OCI-LY7 (cell line): ENCODE measurements around the gene TTC9. TPM values are rescaled to one million over a fixed set of nuclear protein-coding genes. Genes with fewer than 3 reads are reported as not detected.

Source experiments
- BruUV-seq: library from RNA; stranded (reverse); fragments of 400-500 nt; replicated peaks from 2 replicates; lab custom pipeline; 2021; lab: Mats Ljungman, UMichigan
- CTCF ChIA-PET: fragments of 300-600 bp; sonication (Branson Sonifier 250); formaldehyde crosslinking; loops from one replicate; lab custom pipeline; 2022; ENCODE audit warnings: antibody characterized with exemption; ENCODE audit not compliant: unreplicated experiment; lab: Charles Lee
- POLR2A ChIA-PET: fragments of 300-600 bp; sonication (Branson Sonifier 250); formaldehyde crosslinking; loops from one replicate; lab custom pipeline; 2022; ENCODE audit warnings: antibody characterized with exemption; lab: Charles Lee
- DNase-seq: peaks from one replicate; pipeline ENCODE4 v3.0.0-alpha.2; 2015; ENCODE audit warnings: low spot score
- H2AFZ ChIP-seq: fragments of 200-600 bp; sonication (generic), shearing (Covaris generic); 2 replicates; pipeline ENCODE4 v1.6.1; 2014; ENCODE audit warnings: mild to moderate bottlenecking, antibody characterized with exemption, low read length, moderate library complexity
- H3K27ac ChIP-seq: fragments of 200-600 bp; sonication (generic); 2 replicates; pipeline ENCODE4 v1.5.1; 2014; ENCODE audit warnings: mixed run types, low read depth, mild to moderate bottlenecking, moderate library complexity, low read length, inconsistent platforms; ENCODE audit not compliant: poor library complexity, severe bottlenecking
- H3K36me3 ChIP-seq: fragments of 200-600 bp; sonication (generic); 2 replicates; pipeline ENCODE4 v1.6.1; 2014; ENCODE audit warnings: mild to moderate bottlenecking, antibody characterized with exemption, low read length, moderate library complexity, mixed read lengths; ENCODE audit not compliant: insufficient read depth
- H3K4me1 ChIP-seq: fragments of 200-600 bp; sonication (generic); 2 replicates; pipeline ENCODE4 v1.5.1; 2014; ENCODE audit warnings: mild to moderate bottlenecking, low read length; ENCODE audit not compliant: insufficient read depth, poor library complexity, severe bottlenecking
- H3K4me2 ChIP-seq: fragments of 200-600 bp; sonication (generic); 2 replicates; pipeline ENCODE4 v1.6.1; 2014; ENCODE audit warnings: mild to moderate bottlenecking, low read length
- H3K4me3 ChIP-seq: fragments of 200-600 bp; sonication (generic); 2 replicates; pipeline ENCODE4 v1.5.1; 2014; ENCODE audit warnings: mild to moderate bottlenecking, low read depth, low read length; ENCODE audit not compliant: poor library complexity, severe bottlenecking
- H3K79me2 ChIP-seq: fragments of 200-600 bp; sonication (generic); 2 replicates; pipeline ENCODE4 v1.6.1; 2016; ENCODE audit warnings: low read depth, mild to moderate bottlenecking, low read length, moderate library complexity, mixed read lengths; ENCODE audit not compliant: insufficient read depth
- H3K9me2 ChIP-seq: fragments of 200-600 bp; sonication (generic); 2 replicates; pipeline ENCODE4 v1.6.1; 2016; ENCODE audit warnings: mild to moderate bottlenecking, low read length, mixed read lengths; ENCODE audit not compliant: insufficient read depth
- H3K9me3 ChIP-seq: fragments of 200-600 bp; sonication (generic); 2 replicates; pipeline ENCODE4 v1.6.1; 2014; ENCODE audit warnings: mild to moderate bottlenecking, mixed run types, low read length, mixed read lengths
- H4K20me1 ChIP-seq: fragments of 200-600 bp; sonication (generic); 2 replicates; pipeline ENCODE4 v1.6.1; 2014; ENCODE audit warnings: mild to moderate bottlenecking, antibody characterized with exemption, low read length, moderate library complexity, mixed read lengths; ENCODE audit not compliant: insufficient read depth
- CTCF ChIP-seq: fragments of 200-600 bp; sonication (generic); conservative IDR thresholded peaks from 2 replicates; pipeline ENCODE4 v1.5.1; 2014; ENCODE audit warnings: mild to moderate bottlenecking, antibody characterized with exemption, low read length, moderate library complexity, mixed read lengths
- EZH2phosphoT487 ChIP-seq: fragments of 200-600 bp; sonication (generic); IDR thresholded peaks from 2 replicates; pipeline ENCODE4 v1.6.1; 2018; ENCODE audit warnings: low read depth, borderline replicate concordance, mild to moderate bottlenecking, mixed run types, antibody characterized with exemption, low read length, moderate library complexity, mixed read lengths
- intact Hi-C: fragments of 100-400 bp; cut with micrococcal nuclease; formaldehyde crosslinking; loops from one replicate; pipeline ENCODE4 v1.10.0; 2022; ENCODE audit not compliant: unreplicated experiment
- total RNA-seq, 2 experiments: library from RNA; depleted of rRNA in 1 of 2; stranded (reverse); fragments of >200 nt in 1 of 2; shearing (Covaris generic) in 1 of 2; gene quantifications; 2 replicates each; pipeline ENCODE4 v1.2.3, GENCODE V29; 2014 to 2022

Gene TTC9
- total RNA-seq, 2 experiments from 2014 or later = 11.0 to 13.0 TPM

GRCh38 chr14:70645892-70646291, 4.2 kb downstream of the TTC9 start:
- Histone ChIP-seq H3K4me1 (peaks cover 46% of the 10 kb centered on the region), H3K9me2 (no peaks in the 10 kb centered on the region), H3K27ac (no peak overlapping the region), H3K4me3 (no peak overlapping the region), H3K4me2 (peak overlapping the region; percentile 38), H4K20me1 (no peaks in the 10 kb centered on the region), H3K36me3 (peaks cover 53% of the 10 kb centered on the region), H2AFZ (no peak overlapping the region), H3K79me2 (peaks cover 82% of the 10 kb centered on the region), H3K9me3 (no peaks in the 10 kb centered on the region)
- BruUV-seq = no TSS peak
- intact Hi-C loops = loop anchor here (10.0 kb wide), 1 partner anchor 1031 kb away; the partner anchor contains the start of gene SUSD6
- POLR2A ChIA-PET = interaction anchor here (0.6 to 7.3 kb wide), 7 partner anchors 8 to 878 kb away, joined by 3 to 77 read pairs (median 4); no protein-coding TSS in a partner anchor
- TF ChIP-seq CTCF (no peak), EZH2phosphoT487 (no peak)
- CTCF ChIA-PET = interaction anchor here (1.3 kb wide), 1 partner anchor 11 kb away, joined by 4 read pairs; no protein-coding TSS in a partner anchor
- DNase-seq = no peak

- intact Hi-C loops = loop anchor here (10.0 kb wide), 1 partner anchor 1032 kb away; the partner anchor contains the start of gene SUSD6
- H3K9me2 ChIP-seq = no peaks in the 10 kb centered on the region
- POLR2A ChIA-PET = interaction anchor here (0.6 to 7.3 kb wide), 4 partner anchors 12 to 879 kb away, joined by 3 to 77 read pairs (median 4); no protein-coding TSS in a partner anchor
- H3K36me3 ChIP-seq = peaks cover 61% of the 10 kb centered on the region
- H3K4me3 ChIP-seq = no peak overlapping the region
- peaks cover 86% of the 10 kb centered on the region for H3K79me2 ChIP-seq
- peak overlapping the region; percentile 38; the same call in 1 of the 2 replicates for H3K4me2 ChIP-seq
- no peak for TF ChIP-seq EZH2phosphoT487
- TF ChIP-seq CTCF = no peak
- no peaks in the 10 kb centered on the region for H4K20me1 ChIP-seq
- CTCF ChIA-PET = no interaction called here
- no peaks in the 10 kb centered on the region for H3K9me3 ChIP-seq
- no peak overlapping the region for H3K27ac ChIP-seq
- no peak for DNase-seq
- BruUV-seq = no TSS peak
- peaks cover 51% of the 10 kb centered on the region for H3K4me1 ChIP-seq
- H2AFZ ChIP-seq = no peak overlapping the region
Measured at GRCh38 chr14:70646705-70647104, 5.0 kb downstream of the TTC9 start.

- POLR2A ChIA-PET = interaction anchor here (0.6 to 1.2 kb wide), 6 partner anchors 9 to 47 kb away, joined by 3 to 8 read pairs (median 3); no protein-coding TSS in a partner anchor
- Histone ChIP-seq H3K9me3 (no peaks in the 10 kb centered on the region), H2AFZ (no peak overlapping the region), H3K36me3 (peaks cover 78% of the 10 kb centered on the region), H3K4me3 (no peak overlapping the region), H3K27ac (no peak overlapping the region), H3K9me2 (no peaks in the 10 kb centered on the region), H3K79me2 (peaks cover 79% of the 10 kb centered on the region), H4K20me1 (no peaks in the 10 kb centered on the region), H3K4me2 (peak overlapping the region; percentile 7; the same call in 1 of the 2 replicates), H3K4me1 (peaks cover 67% of the 10 kb centered on the region)
- DNase-seq = no peak
- no TSS peak for BruUV-seq
- intact Hi-C loops = loop anchor here (10.0 kb wide), 1 partner anchor 1034 kb away; the partner anchor contains the start of gene SUSD6
- no peak for TF ChIP-seq CTCF
- no peak for TF ChIP-seq EZH2phosphoT487
- CTCF ChIA-PET = no interaction called here
Measured at GRCh38 chr14:70648346-70648745, 6.6 kb downstream of the TTC9 start.
